SHP77 (cell line): Measurements from ENCODE around the gene SCAPER.
"Not testable (repeated sequence)": the region's sequence is repeated elsewhere in the genome, so short reads cannot be mapped to it uniquely, and the experiment has no call there.

Source experiments
- DNase-seq, 2 experiments: peaks; one replicate each; lab custom pipeline; 2025; lab: John Stamatoyannopoulos, UW

The SCAPER gene

DNA sequence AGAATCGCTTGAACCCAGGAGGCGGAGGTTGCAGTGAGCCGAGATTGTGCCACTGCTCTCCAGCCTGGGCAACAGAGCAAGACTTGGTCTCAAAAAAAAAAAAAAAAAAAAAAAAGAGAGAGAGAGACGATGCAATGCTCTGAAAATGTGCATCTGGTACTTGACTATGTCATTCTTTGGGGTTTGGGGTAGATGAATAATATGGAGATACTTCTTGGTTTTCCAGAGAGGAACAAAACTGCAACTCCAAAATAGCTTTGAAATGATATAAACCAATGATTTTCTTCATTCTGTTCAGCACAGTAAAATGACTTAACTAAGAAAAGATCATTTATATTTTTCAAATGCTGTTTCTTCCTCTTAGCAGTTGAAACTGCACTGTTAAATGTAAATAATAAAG is 409.7 kb downstream of the SCAPER start:
- DNase-seq: no peak

- no peak for DNase-seq
Observed at GRCh38 chr15:76492538-76492937, 412.6 kb downstream of the SCAPER start.

DNA sequence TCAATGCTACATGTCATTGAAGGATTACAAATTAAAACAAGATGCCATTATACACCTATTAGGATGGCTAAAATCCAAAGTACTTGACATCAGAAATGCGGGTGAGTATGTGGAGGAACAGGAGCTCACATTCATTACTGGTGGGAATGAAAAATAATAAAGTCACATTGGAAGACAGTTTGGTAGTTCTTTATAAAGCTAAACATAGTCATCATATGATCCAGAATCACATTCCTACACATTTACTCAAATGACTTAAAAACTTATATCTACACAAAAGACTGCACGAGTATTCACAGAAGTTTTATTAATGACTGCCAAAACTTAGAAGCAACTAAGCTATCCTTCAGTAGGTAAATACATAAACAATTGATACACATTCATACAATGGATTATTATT is 421.4 kb downstream of the SCAPER start:
- no peak for DNase-seq

DNA sequence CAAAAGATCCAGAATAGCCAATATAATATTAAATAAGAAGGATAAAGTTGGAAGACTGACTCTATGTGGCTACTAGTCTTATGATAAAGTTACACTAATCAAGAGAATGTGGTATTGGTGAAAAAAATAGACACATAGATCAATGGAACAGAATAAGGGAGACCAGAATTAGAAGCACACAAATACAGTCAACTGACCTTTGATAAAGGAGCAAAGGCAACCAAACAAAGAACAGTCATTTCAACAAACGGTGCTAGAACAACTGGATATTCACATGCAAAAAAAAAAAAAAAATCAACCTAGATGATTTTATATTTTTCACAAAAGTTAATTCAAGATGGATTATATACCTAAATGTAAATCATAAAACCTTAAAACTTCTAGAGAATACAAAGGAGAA is 422.1 kb downstream of the SCAPER start:
- no peak for DNase-seq

DNA sequence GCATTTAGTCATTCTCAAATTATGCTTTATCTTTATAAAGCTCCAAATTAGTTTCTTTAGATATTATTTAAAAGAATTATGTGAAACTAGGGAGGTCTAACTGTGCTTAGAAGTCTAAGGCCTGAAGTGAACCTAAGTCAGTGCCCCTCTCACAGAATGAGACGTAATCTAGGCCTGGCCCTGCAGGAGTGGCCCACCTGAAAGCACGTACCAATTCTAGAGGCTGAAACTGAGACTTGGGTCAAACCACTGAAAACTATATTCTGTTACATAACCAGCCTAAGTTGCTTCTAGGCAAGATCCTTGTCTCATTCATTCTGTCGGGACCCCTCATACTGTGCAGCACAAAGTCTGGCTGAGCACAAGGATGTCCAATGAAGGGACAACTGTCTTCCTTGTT is 424.9 kb downstream of the SCAPER start:
- no peak for DNase-seq

GRCh38 chr15:76470691-76471090 is 434.4 kb downstream of the SCAPER start:
- DNase-seq: no peak

DNA sequence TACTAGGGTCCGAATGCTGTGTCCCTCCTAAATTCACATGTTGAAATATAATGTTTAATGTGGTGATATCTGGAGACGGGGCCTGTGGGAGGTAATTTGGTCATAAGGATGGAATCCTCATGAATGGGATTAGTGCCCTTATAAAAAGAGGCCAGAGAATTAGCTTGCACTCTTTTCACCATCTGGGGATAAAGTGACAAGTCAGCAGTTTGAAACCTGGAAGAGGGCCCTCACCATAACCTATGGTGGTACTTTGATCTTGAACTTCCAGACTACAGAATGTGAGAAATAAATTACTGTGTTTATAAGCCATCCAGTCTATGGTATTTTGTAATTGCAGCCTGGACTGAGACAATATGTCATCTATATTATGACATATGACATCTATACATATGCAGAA is 436.4 kb downstream of the SCAPER start:
- DNase-seq: no peak

GRCh38 chr15:76467136-76467535 is 438.0 kb downstream of the SCAPER start:
- no peak for DNase-seq

DNA sequence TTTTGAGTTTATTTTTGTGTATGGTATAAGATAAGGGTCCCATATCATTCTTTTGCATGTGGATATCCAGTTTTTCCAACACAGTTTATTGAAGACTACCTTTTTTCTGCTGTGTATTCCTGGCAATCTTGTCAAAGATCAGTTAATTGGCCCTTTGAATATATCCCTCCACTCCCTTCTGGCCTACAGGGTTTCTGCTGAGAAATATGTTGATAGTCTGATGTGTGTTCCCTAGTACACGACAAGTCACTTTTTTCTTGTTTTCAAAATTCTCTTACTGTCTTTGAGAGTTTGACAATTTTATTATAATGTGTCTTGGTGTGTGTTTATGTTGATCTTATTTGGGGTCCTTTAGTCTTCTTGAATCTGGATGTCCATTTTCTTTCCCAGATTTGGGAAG is 439.4 kb downstream of the SCAPER start:
- DNase-seq: no peak

DNA sequence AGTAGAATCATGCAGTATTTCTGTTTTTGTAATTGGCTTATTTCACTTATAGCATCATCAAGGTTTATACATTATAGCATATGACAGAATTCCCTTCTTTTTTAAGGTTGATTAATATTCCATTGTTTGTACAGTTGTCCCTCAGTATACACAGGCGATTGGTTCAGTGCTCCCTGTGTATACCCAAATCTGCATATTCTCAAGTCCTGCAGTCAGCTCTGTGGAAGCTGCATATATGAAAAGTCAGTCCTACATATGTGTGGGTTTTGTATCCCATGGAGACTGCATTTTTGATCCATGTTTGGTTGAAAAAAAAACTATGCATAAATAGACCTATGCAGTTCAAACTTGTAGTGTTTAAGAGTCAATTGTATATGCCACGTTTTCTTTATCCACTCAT is 440.9 kb downstream of the SCAPER start:
- DNase-seq: no peak

DNA sequence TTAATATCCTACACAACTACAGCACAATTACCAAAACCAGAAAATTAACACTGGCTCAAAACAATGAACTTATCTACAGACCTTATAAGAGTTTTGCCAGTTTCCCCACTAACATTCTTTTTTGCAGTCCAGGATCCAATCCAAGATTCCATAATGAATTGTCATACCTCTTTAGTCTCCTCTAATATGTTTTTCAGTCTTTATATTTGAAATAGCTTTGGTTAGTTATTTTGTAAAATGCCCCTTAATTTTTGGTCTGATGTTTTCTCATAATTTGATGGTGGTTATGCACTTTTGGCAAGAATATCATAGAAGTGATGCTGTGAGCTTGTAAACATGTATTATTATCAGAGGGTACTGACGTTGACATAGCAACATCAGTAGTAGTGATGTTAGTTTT is 444.3 kb downstream of the SCAPER start:
- no peak for DNase-seq

DNA sequence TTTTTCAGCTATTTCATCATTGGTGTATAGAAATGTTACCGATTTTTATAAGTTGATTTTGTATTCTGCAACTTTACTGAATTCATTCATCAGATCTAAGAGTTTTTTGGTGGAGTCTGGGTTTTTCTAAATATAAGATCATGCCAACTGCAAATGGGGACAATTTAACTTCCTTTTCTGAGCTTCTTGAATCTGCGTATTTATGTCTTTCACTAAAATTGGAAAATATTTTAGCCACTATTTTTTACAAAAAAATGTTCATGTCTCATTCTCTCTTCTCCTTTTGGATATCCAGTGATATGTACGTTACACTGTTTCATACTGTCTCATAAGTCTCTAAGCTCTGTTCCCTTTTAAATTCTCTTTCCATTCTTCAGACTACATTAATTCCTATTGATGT is 444.8 kb downstream of the SCAPER start:
- DNase-seq: no peak

- DNase-seq: no peak
Observed at GRCh38 chr15:76451540-76451939, 453.6 kb downstream of the SCAPER start.

DNA sequence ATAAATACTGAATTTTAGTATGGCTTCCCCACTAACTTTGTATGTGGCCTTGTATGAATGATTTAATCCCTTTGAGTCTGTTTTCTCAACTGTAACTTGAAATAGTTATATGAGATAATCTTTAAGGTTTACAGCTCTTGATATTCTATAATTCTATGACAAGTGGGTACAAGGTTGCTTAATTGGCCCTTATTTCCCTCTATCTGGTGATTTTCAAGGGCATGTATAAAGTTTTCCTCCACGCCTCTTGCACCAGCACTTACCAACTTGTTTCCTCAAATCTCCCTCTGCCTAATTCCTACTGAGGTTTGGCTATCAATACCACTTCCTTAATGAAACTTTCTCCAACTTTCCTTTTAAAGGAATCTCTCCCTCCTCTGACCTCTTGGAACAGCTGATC is 455.7 kb downstream of the SCAPER start:
- DNase-seq: no peak

DNA sequence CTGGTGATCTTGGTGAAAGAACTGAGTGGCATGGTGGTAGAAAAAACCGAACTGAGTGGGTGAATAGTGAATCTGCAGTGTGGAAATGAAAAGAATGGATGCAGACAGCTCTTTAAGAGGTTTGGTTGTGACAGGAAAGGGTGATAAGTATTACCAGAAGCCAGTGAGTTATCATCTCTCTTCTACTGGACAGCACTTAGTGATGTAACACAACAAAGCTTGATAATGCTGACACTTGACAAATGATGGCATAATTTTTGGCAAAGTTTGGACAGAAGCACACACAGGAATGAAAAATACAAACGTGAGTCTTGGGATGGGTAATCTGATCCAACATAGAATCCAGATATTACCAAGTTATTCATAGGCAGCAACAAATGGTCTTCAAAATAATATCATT is 456.4 kb downstream of the SCAPER start:
- DNase-seq: no peak

DNA sequence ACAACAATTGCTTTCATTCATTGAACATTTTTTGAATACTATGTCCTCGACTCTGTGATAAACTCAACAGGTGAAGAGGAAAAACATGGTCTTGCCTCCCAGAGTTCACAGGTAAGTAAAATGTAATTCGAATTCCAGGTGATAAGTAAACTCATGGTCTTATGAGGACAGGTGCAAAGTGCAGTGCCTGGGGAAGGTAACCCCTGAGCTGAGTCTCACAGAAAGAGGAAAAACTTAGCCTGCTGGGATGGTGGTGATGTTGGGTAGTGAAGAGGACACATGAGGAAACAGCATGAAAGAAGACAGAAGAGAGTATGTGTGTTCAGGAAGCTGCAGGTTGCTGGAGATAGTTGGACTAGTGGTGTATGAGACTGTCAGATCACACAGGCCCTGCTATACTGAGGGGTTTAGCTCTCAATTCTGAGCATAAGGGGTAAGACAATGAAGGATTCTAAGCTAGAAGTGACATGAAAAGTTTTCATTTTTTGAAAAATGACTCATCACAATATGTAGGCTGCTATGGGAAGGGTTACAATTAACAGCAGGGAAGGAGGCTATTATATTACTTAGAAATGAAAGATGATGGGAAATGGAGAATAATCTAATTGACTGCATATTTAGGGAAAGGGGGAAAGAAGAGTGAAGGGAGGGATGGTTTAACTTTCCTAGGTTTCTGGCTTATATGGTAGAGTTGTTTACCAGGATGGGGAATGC is 457.3 kb downstream of the SCAPER start:
- DNase-seq: no peak

DNA sequence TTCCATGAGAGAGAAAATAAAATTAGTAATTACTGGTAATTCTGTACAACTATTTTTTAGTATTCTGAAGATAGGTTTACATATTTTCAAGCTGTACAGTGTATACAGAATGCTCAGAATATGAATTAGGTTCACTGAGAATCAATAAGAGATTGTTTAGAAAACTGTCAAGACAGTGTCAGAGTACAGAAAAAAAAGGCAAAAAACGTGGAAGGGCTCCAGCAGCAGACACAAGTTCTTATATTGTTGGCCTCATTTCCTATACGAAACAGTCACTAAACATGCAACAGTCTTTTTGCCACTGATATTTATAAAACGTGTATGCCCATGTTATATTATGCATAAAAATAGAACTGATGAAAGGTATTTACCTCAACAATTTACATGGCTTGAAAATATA is 464.7 kb downstream of the SCAPER start:
- no peak for DNase-seq

GRCh38 chr15:76439542-76439941 is 465.6 kb downstream of the SCAPER start:
- DNase-seq: no peak

DNA sequence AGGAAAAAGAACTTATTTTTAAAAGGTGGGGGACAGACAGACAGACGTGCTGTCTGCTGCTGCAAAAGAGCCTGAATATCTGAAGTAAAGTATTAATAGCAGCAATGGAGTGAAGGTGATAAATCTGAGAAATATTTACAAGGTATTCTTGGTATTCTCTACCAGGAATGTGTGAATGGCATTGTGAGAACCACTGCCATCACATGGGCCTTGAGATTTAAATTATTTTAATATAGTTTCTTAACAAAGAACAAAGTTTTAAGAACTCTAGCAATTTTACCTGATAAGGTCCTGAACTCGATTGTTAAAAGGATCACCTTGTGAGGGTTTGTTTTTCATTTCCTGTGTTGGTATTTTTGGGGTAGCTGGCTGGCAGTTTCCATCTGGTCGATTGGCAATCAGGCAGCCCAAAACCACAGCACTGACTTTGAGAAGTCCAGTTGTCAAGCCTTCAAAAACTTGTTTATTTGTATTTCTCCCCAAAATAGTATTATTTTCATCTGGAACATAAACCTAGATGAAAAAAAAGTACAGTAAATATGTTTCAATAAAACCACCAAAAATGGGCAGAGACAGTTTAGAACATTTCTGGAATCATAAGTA is 471.2 kb downstream of the SCAPER start:
- DNase-seq: no peak

GRCh38 chr15:76433036-76433435 is 472.1 kb downstream of the SCAPER start:
- not testable (repeated sequence) for DNase-seq

DNA sequence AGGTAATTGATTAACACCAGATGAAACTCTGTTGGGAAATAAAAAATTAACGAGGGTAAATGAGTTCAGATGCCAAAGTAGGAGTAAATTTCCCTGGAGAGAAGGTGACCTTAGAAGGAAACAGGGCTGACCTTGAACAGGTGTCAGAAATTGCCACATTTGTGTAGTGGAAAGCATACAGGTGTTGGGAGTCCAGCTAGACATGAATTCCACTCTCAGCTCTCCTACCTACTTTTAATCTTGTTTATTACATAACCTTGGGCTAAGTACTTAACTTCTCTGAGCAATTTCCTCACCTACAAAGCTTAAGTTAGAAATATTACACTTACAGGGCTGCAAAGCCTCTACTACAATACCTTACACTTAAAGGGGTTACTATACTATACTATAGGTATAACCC is 472.5 kb downstream of the SCAPER start:
- DNase-seq: no peak

DNA sequence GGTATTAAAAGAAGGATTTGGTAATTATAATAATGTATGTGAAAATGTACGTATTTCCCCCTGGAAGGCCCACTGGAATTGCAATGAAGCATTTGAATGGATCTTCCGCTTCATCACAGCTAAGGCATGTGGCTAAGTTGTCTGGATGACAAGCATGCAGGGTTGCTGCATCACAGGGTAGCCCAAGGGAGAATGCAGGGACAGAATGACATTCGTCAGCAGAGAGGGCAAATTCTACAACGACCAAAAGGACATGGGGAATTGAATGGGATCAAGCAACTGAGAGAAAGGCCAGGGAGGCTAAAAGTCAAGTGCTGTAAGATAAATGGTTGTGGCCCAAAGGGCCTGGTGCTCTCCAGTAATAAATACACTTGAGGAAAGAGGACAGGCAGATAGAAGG is 473.2 kb downstream of the SCAPER start:
- DNase-seq: no peak

- DNase-seq: not testable (repeated sequence)
Observed at GRCh38 chr15:76430711-76431110, 474.4 kb downstream of the SCAPER start.

- no peak for DNase-seq
Observed at GRCh38 chr15:76429661-76430060, 475.5 kb downstream of the SCAPER start.
